MM.1S (cell line): ENCODE data around the gene CABLES1.

ENCODE experiments used
- DNase-seq: peaks from one replicate; pipeline ENCODE4 v3.0.0-alpha.2; 2015
- H2AFZ ChIP-seq: fragments of 300-600 bp; sonication (generic); 2 replicates; pipeline ENCODE4 v1.6.0; 2016; ENCODE audit warnings: antibody characterized with exemption, low read length
- H3F3A ChIP-seq: fragments of 300-600 bp; sonication (generic); 2 replicates; pipeline ENCODE4 v1.6.1; 2016; ENCODE audit warnings: mild to moderate bottlenecking, antibody characterized with exemption, low read length, moderate library complexity, mixed read lengths; ENCODE audit not compliant: insufficient read depth
- H3K27ac ChIP-seq: fragments of 300-600 bp; sonication (generic); 2 replicates; pipeline ENCODE4 v1.5.1; 2016; ENCODE audit warnings: mild to moderate bottlenecking, low read length
- H3K27me3 ChIP-seq: fragments of 300-600 bp; sonication (generic); replicated peaks from 2 replicates; pipeline ENCODE4 v1.6.0; 2016; ENCODE audit warnings: low read length; ENCODE audit not compliant: insufficient read depth
- H3K36me3 ChIP-seq: fragments of 300-600 bp; sonication (generic); replicated peaks from 2 replicates; pipeline ENCODE4 v1.6.1; 2016; ENCODE audit warnings: mild to moderate bottlenecking, low read length, mixed read lengths; ENCODE audit not compliant: insufficient read depth
- H3K4me1 ChIP-seq: fragments of 300-600 bp; sonication (generic); 2 replicates; pipeline ENCODE4 v1.6.1; 2016; ENCODE audit warnings: low read length, mixed read lengths
- H3K4me2 ChIP-seq: fragments of 300-600 bp; sonication (generic); 2 replicates; pipeline ENCODE4 v1.6.0; 2016; ENCODE audit warnings: low read depth, low read length
- H3K4me3 ChIP-seq: fragments of 300-600 bp; sonication (generic); 2 replicates; pipeline ENCODE4 v1.5.1; 2016; ENCODE audit warnings: low read length, mixed read lengths
- H3K79me2 ChIP-seq: fragments of 300-600 bp; sonication (generic); 2 replicates; pipeline ENCODE4 v1.6.1; 2016; ENCODE audit warnings: mixed run types, low read length, mixed read lengths
- H3K9ac ChIP-seq: fragments of 300-600 bp; sonication (generic); 2 replicates; pipeline ENCODE4 v1.6.1; 2016; ENCODE audit warnings: low read length, mixed read lengths
- H3K9me2 ChIP-seq: fragments of 300-600 bp; sonication (generic); replicated peaks from 2 replicates; pipeline ENCODE4 v1.6.1; 2016; ENCODE audit warnings: mild to moderate bottlenecking, low read length, mixed read lengths; ENCODE audit not compliant: insufficient read depth
- H3K9me3 ChIP-seq: fragments of 300-600 bp; sonication (generic); replicated peaks from 2 replicates; pipeline ENCODE4 v1.6.1; 2016; ENCODE audit warnings: mild to moderate bottlenecking, low read length, mixed read lengths; ENCODE audit not compliant: insufficient read depth
- H4K20me1 ChIP-seq: fragments of 300-600 bp; sonication (generic); 2 replicates; pipeline ENCODE4 v1.6.1; 2016; ENCODE audit warnings: mild to moderate bottlenecking, low read length, moderate library complexity, mixed read lengths; ENCODE audit not compliant: insufficient read depth
- EZH2 ChIP-seq: fragments of 300-600 bp; sonication (generic); optimal IDR thresholded peaks from 2 replicates; pipeline ENCODE3; 2017; ENCODE audit warnings: low read depth, mild to moderate bottlenecking, antibody characterized with exemption, low read length, mixed read lengths
- EZH2phosphoT487 ChIP-seq: fragments of 300-600 bp; sonication (generic); IDR thresholded peaks from 2 replicates; pipeline ENCODE4 v1.6.1; 2018; ENCODE audit warnings: antibody characterized with exemption, low read length
- TF ChIP-seq, protein P1 (sequence below): fragments of 300-600 bp; sonication (generic); IDR thresholded peaks from 2 replicates; pipeline ENCODE4 v1.5.1; 2016; ENCODE audit warnings: antibody characterized with exemption, low read length, mixed read lengths

CABLES1 gene

DNA sequence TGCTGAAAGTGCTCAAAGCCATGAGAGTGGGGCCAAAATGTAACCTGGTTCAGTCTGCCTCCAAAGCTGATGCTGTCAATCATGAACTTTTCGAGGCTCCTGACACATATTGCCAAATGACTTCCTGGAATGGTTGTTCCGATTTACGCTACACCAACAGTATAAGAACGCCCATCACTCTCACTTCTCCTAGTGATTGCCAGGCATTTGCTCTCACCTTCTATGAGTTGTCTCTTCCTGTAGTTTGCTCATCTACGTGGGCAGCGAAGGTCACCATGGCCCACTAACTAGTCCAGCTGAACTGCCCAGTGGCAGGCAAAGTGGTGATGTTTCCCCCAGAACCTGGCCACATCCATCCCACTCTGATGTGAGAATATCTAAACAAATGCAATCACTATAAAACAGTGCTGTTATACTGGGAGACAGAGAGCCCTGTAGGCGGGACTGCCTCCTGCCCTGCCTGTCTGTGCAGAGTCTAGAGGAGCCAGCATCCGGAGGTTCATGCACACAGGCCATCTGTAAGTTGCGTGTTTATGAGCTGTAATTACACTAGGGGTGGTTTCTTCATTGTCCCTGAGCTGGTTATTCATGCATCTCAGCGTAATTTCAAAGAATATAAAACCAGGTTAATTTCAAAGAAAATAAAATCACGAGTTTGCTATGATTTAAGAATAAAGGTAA is 8.8 kb upstream of the CABLES1 start:
- no peaks in the 10 kb centered on the region for H3K9me3 ChIP-seq
- TF ChIP-seq EZH2, result no peak
- TF ChIP-seq, protein P1, sequence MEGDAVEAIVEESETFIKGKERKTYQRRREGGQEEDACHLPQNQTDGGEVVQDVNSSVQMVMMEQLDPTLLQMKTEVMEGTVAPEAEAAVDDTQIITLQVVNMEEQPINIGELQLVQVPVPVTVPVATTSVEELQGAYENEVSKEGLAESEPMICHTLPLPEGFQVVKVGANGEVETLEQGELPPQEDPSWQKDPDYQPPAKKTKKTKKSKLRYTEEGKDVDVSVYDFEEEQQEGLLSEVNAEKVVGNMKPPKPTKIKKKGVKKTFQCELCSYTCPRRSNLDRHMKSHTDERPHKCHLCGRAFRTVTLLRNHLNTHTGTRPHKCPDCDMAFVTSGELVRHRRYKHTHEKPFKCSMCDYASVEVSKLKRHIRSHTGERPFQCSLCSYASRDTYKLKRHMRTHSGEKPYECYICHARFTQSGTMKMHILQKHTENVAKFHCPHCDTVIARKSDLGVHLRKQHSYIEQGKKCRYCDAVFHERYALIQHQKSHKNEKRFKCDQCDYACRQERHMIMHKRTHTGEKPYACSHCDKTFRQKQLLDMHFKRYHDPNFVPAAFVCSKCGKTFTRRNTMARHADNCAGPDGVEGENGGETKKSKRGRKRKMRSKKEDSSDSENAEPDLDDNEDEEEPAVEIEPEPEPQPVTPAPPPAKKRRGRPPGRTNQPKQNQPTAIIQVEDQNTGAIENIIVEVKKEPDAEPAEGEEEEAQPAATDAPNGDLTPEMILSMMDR, result no peak
- TF ChIP-seq EZH2phosphoT487, result no peak
- no peak for DNase-seq
- no peaks in the 10 kb centered on the region for H3K36me3 ChIP-seq
- H3K9me2 ChIP-seq, result no peaks in the 10 kb centered on the region
- H3F3A ChIP-seq, result no peaks in the 10 kb centered on the region
- H3K9ac ChIP-seq, result no peak overlapping the region
- no peak overlapping the region for H3K4me2 ChIP-seq
- 0 out of 2 replicates have a peak, but pooled peaks cover 3% of the 10 kb centered on the region for H3K4me1 ChIP-seq
- no peaks in the 10 kb centered on the region for H4K20me1 ChIP-seq
- no peaks in the 10 kb centered on the region for H3K27me3 ChIP-seq
- H3K4me3 ChIP-seq, result no peak overlapping the region
- no peak overlapping the region for H2AFZ ChIP-seq
- H3K27ac ChIP-seq, result no peak overlapping the region
- no peaks in the 10 kb centered on the region for H3K79me2 ChIP-seq

DNA sequence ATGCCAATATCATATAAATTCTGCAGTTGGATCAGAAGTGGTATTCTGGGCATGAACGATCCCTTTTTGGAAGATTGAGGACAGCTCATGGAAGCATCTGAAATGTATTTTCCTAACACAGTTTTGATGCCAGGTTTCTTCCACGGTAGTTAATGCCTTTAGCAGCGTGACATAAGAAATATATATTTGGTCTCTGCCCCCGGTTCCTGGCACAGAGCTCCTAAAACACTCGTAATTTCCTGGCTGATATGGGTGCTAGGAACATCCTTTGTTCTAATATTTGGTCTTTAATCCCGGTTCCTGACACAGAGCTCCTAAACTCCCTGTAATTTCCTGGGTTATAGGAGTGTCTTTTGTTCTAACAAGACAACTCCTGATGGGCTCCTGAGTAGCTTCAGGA is 8.2 kb upstream of the CABLES1 start:
- Histone ChIP-seq H3K27ac (no peak overlapping the region), H2AFZ (no peak overlapping the region), H3K4me2 (no peak overlapping the region), H3K4me3 (no peak overlapping the region), H3K9me3 (no peaks in the 10 kb centered on the region), H3K9me2 (no peaks in the 10 kb centered on the region), H4K20me1 (no peaks in the 10 kb centered on the region), H3K79me2 (no peaks in the 10 kb centered on the region), H3F3A (no peaks in the 10 kb centered on the region), H3K36me3 (no peaks in the 10 kb centered on the region), H3K9ac (no peak overlapping the region), H3K27me3 (no peaks in the 10 kb centered on the region), H3K4me1 (peaks cover 7% of the 10 kb centered on the region; the same call in 1 of the 2 replicates)
- TF ChIP-seq, protein P1, result no peak
- TF ChIP-seq EZH2, result no peak
- no peak for TF ChIP-seq EZH2phosphoT487
- no peak for DNase-seq

DNA sequence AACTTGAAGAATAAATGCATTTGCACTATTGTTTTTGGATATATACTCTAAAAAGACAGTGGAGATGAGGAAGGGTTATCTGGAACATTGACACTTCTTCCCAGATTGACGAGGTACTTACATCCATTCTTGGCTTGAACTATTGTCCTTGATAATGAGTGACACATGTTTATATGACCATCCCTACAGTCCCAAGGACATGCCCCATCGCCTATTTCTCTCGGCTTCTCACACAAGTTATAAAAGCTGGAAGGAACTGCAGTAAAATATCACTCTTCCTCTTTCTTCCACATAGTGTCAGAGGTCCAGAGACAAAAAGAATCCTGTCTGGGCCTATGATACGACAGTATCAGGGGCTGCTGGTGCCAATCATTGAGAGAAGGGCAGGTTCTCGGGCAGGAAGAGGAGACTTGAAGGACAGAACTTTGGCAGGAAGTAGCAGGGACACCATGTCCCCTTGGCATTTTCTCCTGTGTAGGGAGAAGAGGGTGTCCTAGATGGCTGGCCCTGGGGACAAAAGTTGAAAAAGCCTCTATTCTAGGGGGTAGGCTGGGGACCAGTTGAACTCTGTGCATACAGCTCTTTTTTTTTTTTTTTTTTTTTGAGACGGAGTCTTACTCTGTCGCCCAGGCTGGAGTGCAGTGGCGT is 5.8 kb upstream of the CABLES1 start:
- Histone ChIP-seq H3K9me3 (no peaks in the 10 kb centered on the region), H3K27ac (no peak overlapping the region), H3K4me3 (no peak overlapping the region), H3K79me2 (peaks cover 6% of the 10 kb centered on the region; the same call in 1 of the 2 replicates), H3F3A (peaks cover 12% of the 10 kb centered on the region), H3K9ac (no peak overlapping the region), H3K4me2 (no peak overlapping the region), H2AFZ (no peak overlapping the region), H3K36me3 (no peaks in the 10 kb centered on the region), H4K20me1 (no peaks in the 10 kb centered on the region), H3K4me1 (peaks cover 20% of the 10 kb centered on the region), H3K27me3 (no peaks in the 10 kb centered on the region), H3K9me2 (no peaks in the 10 kb centered on the region)
- DNase-seq, result no peak
- TF ChIP-seq, protein P1, result no peak
- TF ChIP-seq EZH2phosphoT487 (no peak), EZH2 (no peak)
